Naive B cell (primary cell): Measurements from ENCODE around the gene LRCOL1. TPM values are rescaled to one million over a fixed set of nuclear protein-coding genes. Genes with fewer than 3 reads are reported as not detected.
A peak's percentile ranks its signal among the peaks of the same experiment; 100 is the strongest.

Experiments used
- ATAC-seq, 2 donors: fragments of 150-1000 bp; cut with Tn5 transposase; 2 replicates each; pipeline ENCODE4 v1.10.0; 2021; ENCODE audit warnings: low read depth in 2 of 2, mild to moderate bottlenecking in 2 of 2, moderate library complexity in 2 of 2
- DNase-seq: peaks from one replicate; pipeline ENCODE4 v3.0.0; 2022
- H3K27ac Mint-ChIP-seq, 6 donors: one replicate each; pipeline ENCODE4 v1.8.0; 2020 to 2022; ENCODE audit warnings: mild to moderate bottlenecking in 6 of 6, mixed read lengths in 6 of 6, moderate library complexity in 5 of 6, inconsistent platforms in 2 of 6
- H3K27me3 Mint-ChIP-seq, 3 donors: one replicate each; pipeline ENCODE4 v1.8.0; 2021 to 2022; ENCODE audit warnings: mixed read lengths in 3 of 3, mild to moderate bottlenecking in 1 of 3
- H3K36me3 Mint-ChIP-seq, 2 donors: one replicate each; pipeline ENCODE4 v1.8.0; 2020 to 2022; ENCODE audit warnings: mixed read lengths in 2 of 2, inconsistent platforms in 1 of 2, mild to moderate bottlenecking in 1 of 2
- H3K4me1 Mint-ChIP-seq, 3 donors: one replicate each; pipeline ENCODE4 v1.8.0; 2020 to 2022; ENCODE audit warnings: mixed read lengths in 3 of 3, inconsistent platforms in 1 of 3, mild to moderate bottlenecking in 1 of 3, moderate library complexity in 1 of 3
- H3K4me3 Mint-ChIP-seq, 8 donors: one replicate each; pipeline ENCODE4 v1.8.0; 2020 to 2022; ENCODE audit warnings: mild to moderate bottlenecking in 8 of 8, mixed read lengths in 8 of 8, moderate library complexity in 8 of 8, inconsistent platforms in 2 of 8
- H3K9me3 Mint-ChIP-seq, 7 donors: one replicate each; pipeline ENCODE4 v1.8.0; 2020 to 2022; ENCODE audit warnings: mixed read lengths in 7 of 7, mild to moderate bottlenecking in 5 of 7, inconsistent platforms in 2 of 7, moderate library complexity in 1 of 7
- polyA plus RNA-seq, 6 donors: library from polyadenylated mRNA; unstranded; fragments of 300-500 nt; fragmentation: Illumina TruSeq; gene quantifications; one replicate each; pipeline ENCODE4 v1.2.3, GENCODE V29; 2021; ENCODE audit warnings: low read depth in 6 of 6

Gene LRCOL1
- polyA plus RNA-seq, 6 donors from 2014 or later: not detected

DNA sequence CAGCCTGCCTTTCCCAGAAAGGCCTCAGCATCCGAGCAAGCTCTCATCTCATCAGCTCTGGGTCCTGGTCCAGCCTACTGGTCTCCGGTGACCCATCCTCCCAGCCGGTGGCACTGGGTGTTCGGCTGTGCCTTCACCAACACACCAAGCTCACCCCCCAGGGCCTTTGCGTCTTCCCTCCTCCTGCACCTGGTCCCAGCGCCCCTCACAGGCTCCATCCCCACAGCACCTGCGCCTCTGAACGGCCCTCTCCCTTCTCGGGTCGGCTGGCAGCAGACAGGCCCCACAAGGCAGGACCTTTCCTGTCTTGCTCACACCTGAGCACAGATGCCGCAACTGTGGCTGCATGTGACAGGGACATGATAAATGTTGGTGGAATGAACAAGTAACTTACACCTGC is 21.3 kb upstream of the LRCOL1 start:
- H3K36me3 Mint-ChIP-seq: peaks cover 32 to 47% of the 10 kb centered on the region in 2 donors
- DNase-seq (no peak), ATAC-seq (no peak)
- H3K27ac Mint-ChIP-seq: no peak overlapping the region
- peak overlapping the region in 1 of 8 donors; percentile 52 for H3K4me3 Mint-ChIP-seq
- no peaks in the 10 kb centered on the region for H3K9me3 Mint-ChIP-seq
- peaks cover 5 to 16% (median 8%) of the 10 kb centered on the region in 3 donors for H3K4me1 Mint-ChIP-seq
- H3K27me3 Mint-ChIP-seq: no peaks in the 10 kb centered on the region

DNA sequence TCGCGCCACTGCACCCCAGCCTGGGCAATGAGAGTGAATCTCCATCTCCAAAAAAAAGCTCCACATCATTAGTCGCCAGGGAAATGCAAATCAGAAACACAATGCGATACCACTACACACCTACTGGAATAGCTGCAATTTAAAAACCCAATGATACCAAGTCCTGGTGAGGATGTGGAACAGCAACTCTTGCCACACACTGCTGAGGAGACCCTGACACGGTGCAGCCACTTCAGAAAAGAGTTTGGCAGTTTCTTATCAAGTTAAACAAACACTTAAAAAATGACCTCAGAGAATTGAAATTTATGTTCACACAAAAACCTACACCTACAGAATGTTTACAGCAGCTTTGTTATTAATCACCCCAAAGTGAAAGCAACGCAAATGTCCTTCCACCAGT is 20.3 kb upstream of the LRCOL1 start:
- Mint-ChIP-seq H3K9me3 (no peaks in the 10 kb centered on the region), H3K27ac (no peak overlapping the region), H3K27me3 (no peaks in the 10 kb centered on the region), H3K4me3 (no peak overlapping the region), H3K4me1 (peaks cover 5 to 16% (median 8%) of the 10 kb centered on the region in 3 donors), H3K36me3 (peaks cover 28 to 41% of the 10 kb centered on the region in 2 donors)
- no peak for DNase-seq
- no peak for ATAC-seq

DNA sequence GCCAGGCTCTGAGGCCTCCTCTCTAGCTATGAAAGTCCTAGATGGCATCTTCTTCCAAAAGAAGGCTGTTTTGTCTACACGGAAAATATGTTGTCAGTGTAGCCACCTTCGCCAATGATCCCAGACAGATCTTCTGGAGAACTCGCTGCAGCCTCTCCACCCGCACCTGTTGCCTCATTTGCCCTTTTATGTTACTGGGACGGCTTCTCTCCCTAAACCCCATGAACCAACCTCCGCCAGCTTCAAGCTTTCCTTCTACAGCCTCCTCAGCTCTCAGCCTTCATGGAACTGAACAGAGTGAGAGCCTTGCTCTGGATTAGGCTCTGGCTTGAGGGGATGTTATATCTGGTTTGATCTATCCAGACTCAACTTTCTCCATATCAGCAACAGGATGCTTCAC is 18.9 kb upstream of the LRCOL1 start:
- Mint-ChIP-seq H3K4me1 (peaks cover 0 to 10% (median 5%) of the 10 kb centered on the region in 3 donors), H3K36me3 (peaks cover 24 to 35% of the 10 kb centered on the region in 2 donors), H3K27me3 (no peaks in the 10 kb centered on the region), H3K4me3 (no peak overlapping the region), H3K27ac (no peak overlapping the region), H3K9me3 (no peaks in the 10 kb centered on the region)
- ATAC-seq (no peak), DNase-seq (no peak)

DNA sequence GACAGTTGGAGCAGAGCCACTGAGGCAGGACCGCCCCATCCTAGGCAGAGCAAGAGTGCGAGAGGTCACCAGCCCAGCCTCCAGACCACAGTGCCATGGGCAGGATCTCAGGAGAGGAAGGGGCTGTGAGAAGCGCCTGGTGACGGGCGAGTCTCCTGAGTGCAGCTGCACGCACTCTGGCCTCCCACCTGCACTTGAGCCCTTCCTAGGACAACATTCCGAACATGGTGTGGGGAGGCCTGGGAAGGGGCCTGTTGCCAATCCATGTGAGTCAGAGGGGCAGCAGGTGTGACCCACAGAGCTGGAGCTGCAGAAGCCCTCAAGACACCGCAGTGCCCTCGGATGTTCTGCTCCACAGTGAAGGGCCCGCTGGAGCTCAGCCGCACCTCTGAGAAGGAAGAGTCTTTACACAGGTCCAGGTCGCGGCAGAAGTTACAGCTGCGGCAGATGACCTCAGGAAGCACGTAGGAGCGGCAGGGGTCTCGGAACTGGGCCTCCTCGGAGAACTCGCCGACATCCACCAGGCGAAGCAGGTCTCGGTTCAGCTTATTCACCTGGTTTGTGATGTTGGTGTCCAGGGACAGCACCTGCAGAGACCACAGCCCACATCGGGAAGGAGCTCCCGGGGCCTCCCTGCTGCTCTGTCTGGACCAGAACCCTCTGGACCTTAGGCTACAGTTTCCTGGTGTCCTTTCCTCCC is 15.5 kb upstream of the LRCOL1 start:
- DNase-seq (no peak), ATAC-seq (no peak)
- Mint-ChIP-seq H3K9me3 (no peaks in the 10 kb centered on the region), H3K27me3 (no peaks in the 10 kb centered on the region), H3K4me1 (peaks cover 0 to 6% (median 0%) of the 10 kb centered on the region in 3 donors), H3K27ac (no peak overlapping the region), H3K4me3 (no peak overlapping the region), H3K36me3 (peaks cover 19 to 20% of the 10 kb centered on the region in 2 donors)

DNA sequence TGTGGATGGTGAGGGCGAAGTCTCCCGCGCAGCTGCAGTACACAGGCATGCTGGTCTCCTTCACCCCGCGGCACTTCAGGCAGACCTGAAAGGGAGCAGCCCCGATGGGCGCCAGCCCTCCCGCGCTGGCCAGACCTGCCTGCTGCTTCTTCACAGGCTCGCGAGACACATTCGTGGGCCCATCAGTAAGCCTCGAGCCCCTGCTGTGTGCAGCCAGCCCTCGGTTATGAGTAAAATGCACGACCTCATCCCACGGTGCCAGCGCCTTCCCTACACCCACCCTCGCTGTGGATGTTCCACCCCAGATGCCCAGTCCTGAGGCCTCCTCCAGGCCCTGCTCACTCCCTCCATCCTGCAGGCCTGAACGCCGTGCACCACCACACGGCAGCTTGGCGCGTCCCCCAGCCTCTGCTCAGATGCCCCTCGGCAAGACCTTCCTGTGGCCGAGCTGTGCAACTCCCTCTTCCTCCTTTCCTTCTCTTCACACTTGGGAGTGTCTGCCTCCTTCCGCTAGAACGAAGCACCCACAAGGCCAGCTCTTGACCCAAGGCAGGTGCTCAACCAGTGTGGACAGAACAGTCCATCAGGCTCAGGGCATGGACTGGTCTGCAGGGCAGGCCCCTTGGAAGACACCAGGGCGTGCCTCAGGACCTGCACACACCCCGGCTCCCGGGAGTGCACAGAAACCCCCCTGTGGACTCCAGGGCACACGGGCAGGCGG is 14.7 kb upstream of the LRCOL1 start:
- DNase-seq (no peak), ATAC-seq (no peak)
- peaks cover 0 to 5% (median 0%) of the 10 kb centered on the region in 3 donors for H3K27me3 Mint-ChIP-seq
- peak overlapping the region in 1 of 6 donors; percentile 59 for H3K27ac Mint-ChIP-seq
- H3K9me3 Mint-ChIP-seq: no peaks in the 10 kb centered on the region
- peaks cover 0 to 6% (median 0%) of the 10 kb centered on the region in 3 donors for H3K4me1 Mint-ChIP-seq
- peaks cover 16% of the 10 kb centered on the region in 2 donors for H3K36me3 Mint-ChIP-seq
- no peak overlapping the region for H3K4me3 Mint-ChIP-seq

DNA sequence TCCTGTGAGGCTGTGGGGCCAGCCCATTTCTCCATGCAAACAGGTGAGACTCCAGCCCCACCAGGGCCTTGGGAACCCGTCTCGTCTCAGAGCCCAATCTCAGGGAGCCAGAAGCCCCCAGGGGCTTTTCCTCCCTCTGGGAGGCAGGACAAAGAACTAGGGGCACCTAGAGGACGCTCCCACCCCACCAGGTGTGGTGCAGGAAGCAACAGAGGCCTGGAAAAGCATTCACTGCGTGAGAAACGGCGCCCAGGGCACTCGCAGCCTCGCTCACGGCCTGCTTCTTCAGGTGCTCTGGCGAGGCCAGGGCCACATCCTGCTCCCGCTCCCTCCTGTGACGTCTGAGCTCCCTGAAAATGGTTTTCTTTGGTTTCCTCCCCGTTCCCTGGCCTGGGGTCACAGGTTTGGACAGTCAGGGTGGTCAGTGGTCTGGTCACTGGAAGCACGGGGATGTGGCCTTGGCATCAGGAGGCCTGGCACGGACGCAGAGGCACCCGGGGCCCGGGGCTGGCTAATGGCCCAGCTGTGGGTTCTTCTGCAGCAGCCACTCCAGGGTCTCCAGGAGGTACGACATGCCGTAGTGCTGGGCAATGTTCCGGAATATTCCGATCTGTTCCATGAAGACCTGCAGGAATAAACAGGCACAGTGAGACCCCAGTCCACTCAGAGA is 13.9 kb upstream of the LRCOL1 start:
- no peak overlapping the region for H3K4me3 Mint-ChIP-seq
- DNase-seq (no peak), ATAC-seq (no peak)
- peaks cover 0 to 6% (median 0%) of the 10 kb centered on the region in 3 donors for H3K4me1 Mint-ChIP-seq
- peaks cover 8% of the 10 kb centered on the region in 2 donors for H3K36me3 Mint-ChIP-seq
- no peak overlapping the region for H3K27ac Mint-ChIP-seq
- no peaks in the 10 kb centered on the region for H3K9me3 Mint-ChIP-seq
- H3K27me3 Mint-ChIP-seq: peaks cover 0 to 7% (median 0%) of the 10 kb centered on the region in 3 donors

DNA sequence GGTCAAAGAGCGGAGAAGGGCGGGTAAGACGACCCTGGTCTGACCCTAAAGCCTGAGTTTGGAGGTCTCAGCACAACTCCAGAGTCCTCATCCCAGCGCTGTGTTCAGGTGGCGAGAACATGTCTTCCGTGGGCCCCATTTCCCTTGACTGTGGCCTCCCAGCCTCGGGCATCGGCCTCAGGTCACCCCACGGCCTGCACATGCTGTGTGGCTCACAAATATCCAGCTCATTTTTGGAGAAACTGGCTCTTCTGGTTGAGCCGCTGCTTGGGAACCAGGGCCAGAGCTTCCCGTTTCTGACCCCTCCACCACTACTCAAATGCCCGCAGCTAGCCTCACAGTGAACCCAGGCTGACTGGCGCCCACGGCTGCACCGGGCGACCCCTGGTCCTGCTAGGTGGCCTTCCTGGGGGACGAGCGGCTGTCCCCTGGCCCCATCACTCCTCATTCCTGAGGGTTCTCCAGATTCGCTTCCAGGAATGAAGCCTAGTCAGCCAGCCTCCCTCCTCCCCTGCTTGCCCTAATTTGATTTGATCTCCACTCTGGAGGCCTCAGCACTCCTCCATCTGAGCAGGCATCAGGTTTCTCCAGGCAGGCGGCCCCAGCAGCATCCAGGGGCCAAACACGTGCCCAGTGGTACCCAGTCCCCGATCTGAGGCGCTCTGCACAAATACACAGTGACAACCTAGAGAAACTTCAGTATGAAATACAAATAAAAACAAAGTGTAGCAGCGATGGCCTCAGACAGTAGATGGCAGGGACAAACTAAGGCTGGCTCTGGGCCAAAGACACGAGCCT is 12.9 kb upstream of the LRCOL1 start:
- H3K27ac Mint-ChIP-seq: peak overlapping the region in 1 of 6 donors; percentile 76
- H3K4me3 Mint-ChIP-seq: peak overlapping the region in 1 of 8 donors; percentile 63
- H3K9me3 Mint-ChIP-seq: no peaks in the 10 kb centered on the region
- DNase-seq (no peak), ATAC-seq (no peak)
- peaks cover 0 to 6% (median under 1%) of the 10 kb centered on the region in 3 donors for H3K4me1 Mint-ChIP-seq
- H3K36me3 Mint-ChIP-seq: peaks cover 0 to 9% of the 10 kb centered on the region in 2 donors
- peaks cover 0 to 8% (median 2%) of the 10 kb centered on the region in 3 donors for H3K27me3 Mint-ChIP-seq

DNA sequence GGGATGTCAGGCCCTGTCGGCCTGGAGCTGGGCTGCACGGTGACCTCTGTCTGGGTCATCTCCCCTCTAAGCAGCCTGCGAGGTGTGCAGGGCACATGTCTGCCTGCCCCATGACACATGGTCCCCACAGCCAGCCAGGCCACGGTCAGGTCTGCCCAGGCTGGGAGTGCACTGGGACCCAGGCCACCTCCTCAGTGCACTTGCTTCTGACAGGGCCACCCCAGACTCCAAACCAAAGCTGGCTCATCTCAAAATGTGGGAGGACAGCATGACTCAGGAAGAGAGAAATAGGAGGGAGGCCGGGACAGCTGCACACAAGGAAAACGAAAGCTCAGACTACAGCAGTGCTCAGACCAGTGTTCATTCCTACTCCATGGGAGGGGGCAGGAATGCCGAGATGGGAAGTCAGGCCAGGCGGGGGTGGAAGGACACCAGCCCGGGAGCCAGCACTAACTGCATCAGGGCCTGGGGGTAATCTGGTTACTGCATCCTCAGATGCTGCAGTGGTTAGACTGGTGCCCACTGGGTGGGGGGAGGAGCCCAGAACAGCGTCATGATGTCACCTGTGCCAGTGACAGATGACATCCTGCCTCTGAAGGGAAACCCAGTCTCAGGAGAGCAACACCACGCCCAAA is 12.2 kb upstream of the LRCOL1 start:
- DNase-seq (no peak), ATAC-seq (no peak)
- Mint-ChIP-seq H3K27ac (peak overlapping the region in 1 of 6 donors; percentile 76), H3K4me3 (no peak overlapping the region), H3K9me3 (peaks cover 0 to 7% (median 3%) of the 10 kb centered on the region in 7 donors), H3K4me1 (peaks cover 6 to 13% (median 8%) of the 10 kb centered on the region in 3 donors), H3K27me3 (peaks cover 5 to 16% (median 9%) of the 10 kb centered on the region in 3 donors), H3K36me3 (peaks cover 5 to 16% of the 10 kb centered on the region in 2 donors)

DNA sequence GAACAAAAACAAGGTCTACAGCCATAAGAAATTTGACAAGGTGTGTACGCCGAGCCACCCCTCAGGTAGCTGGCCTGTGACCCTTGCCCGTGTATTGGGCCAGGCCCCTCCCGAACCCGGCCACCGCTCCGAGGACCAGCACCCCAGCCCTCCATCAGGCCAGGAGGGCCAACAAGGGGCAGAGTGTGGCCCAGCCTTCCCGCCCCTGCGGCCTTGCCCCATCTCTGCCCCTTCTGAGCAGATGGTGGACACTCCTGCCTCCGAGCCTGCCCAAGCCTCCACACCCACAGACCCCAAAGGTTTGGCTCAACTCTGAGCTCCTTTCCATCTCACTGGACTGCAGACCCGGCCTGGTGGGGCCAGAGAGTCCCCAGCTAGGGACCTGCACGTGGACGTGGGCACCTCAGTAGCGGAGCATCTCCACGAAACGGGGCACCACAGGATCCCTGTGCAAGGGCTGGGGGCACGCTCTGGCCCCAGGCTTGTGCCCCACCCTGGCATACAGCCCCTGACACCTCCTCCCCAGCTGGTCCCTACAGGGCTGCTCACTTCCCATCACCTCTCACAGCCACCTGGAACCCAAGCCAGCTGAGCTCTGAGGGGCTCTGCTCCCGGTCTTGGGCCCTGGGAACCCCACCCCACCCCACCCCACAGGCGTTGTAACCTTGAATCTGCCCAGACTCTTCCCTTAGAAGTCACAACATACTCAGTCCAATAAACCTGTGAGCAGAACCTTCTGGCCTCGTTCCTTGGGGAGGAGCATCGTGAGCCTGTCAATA is 11.5 kb upstream of the LRCOL1 start:
- H3K4me1 Mint-ChIP-seq: peaks cover 6 to 13% (median 9%) of the 10 kb centered on the region in 3 donors

DNA sequence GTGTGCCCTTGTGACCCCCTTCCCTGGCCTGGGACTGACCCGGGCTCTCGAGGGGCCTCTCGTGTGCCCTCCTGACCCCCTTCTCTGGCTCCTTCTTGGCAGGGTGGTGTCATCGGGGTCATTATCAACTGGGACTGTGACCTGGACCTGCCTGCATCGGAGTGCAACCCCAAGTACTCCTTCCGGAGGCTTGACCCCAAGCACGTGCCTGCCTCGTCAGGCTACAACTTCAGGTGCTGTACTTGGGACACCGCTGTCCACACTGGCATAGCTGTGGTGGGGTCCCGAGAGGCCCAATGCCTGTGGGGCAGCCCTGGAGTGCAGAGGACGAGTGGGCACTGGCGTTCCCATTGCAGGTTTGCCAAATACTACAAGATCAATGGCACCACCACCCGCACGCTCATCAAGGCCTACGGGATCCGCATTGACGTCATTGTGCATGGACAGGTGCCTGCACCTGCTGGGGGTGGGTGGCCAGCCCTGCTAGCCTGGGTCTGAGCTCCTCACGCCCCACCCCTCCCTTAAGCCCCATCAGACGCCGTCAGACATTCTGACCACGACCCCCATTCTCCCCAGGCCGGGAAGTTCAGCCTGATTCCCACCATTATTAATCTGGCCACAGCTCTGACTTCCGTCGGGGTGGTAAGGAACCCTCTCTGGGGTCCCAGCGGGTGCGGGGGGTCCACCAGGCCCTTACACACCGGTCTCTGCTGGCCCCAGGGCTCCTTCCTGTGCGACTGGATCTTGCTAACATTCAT is 10.7 kb upstream of the LRCOL1 start:
- Mint-ChIP-seq H3K4me1 (peaks cover 6 to 13% (median 9%) of the 10 kb centered on the region in 3 donors), H3K4me3 (peak overlapping the region in 2 of 8 donors; percentile 15 to 44), H3K36me3 (peaks cover 6 to 18% of the 10 kb centered on the region in 2 donors), H3K27me3 (peaks cover 8 to 27% (median 20%) of the 10 kb centered on the region in 3 donors), H3K27ac (no peak overlapping the region), H3K9me3 (peaks cover 0 to 18% (median 9%) of the 10 kb centered on the region in 7 donors)
- ATAC-seq (no peak), DNase-seq (no peak)

More for the DNA sequence above, 11.5 kb upstream of the LRCOL1 start:
- DNase-seq (no peak), ATAC-seq (no peak)
- Mint-ChIP-seq H3K9me3 (peaks cover 0 to 14% (median 9%) of the 10 kb centered on the region in 7 donors), H3K36me3 (peaks cover 6 to 18% of the 10 kb centered on the region in 2 donors), H3K4me3 (no peak overlapping the region), H3K27ac (no peak overlapping the region), H3K27me3 (peaks cover 8 to 21% (median 15%) of the 10 kb centered on the region in 3 donors)

DNA sequence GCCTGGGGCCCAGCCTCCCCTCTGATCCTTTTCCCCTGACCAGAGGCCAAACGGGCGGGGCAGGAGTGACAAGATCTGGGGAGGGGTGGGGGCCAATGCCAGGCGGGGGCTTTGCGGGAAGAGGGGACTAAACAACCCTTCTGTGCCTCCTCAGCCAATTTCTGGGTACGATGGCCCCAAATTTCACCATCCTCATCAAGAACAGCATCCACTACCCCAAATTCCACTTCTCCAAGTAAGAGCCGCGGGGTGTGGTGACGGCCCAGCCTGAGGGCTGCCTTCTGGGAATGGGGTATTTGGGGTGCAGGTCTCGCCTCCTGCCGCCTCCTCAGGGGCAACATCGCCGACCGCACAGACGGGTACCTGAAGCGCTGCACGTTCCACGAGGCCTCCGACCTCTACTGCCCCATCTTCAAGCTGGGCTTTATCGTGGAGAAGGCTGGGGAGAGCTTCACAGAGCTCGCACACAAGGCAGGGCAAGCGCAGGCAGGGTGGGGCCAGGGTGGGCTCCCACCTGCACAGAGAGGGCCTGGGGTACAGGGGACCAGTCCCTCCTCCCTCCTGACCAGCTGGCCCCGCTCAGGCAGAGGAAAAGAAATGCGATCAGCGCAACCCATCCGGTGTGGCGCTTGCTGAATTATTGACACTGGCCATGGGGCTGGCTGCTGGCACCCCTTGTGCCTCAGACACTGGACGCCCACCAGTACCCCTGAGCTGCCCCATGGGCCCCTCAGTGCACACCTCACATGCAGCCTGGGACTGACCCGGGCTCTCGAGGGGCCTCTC is 9.9 kb upstream of the LRCOL1 start:
- H3K9me3 Mint-ChIP-seq: peaks cover 0 to 22% (median 9%) of the 10 kb centered on the region in 7 donors
- no peak overlapping the region for H3K27ac Mint-ChIP-seq
- ATAC-seq (no peak), DNase-seq (no peak)
- peaks cover 6 to 14% (median 13%) of the 10 kb centered on the region in 3 donors for H3K4me1 Mint-ChIP-seq
- H3K27me3 Mint-ChIP-seq: peaks cover 13 to 35% (median 28%) of the 10 kb centered on the region in 3 donors
- no peak overlapping the region for H3K4me3 Mint-ChIP-seq
- H3K36me3 Mint-ChIP-seq: peaks cover 6 to 15% of the 10 kb centered on the region in 2 donors
